Breast epithelium (tissue), 3 donors: ENCODE measurements around the gene NOL3.

Source experiments
- POLR2A ChIP-seq: fragments of 450-650 bp; IDR thresholded peaks from one replicate; pipeline ENCODE4 v1.6.1; 2016; ENCODE audit warnings: antibody characterized with exemption, mild to moderate bottlenecking, moderate library complexity
- POLR2AphosphoS5 ChIP-seq, 3 donors: sonication (generic); formaldehyde crosslinking; IDR thresholded peaks; one replicate each; pipeline ENCODE4 v1.6.1; 2017; ENCODE audit warnings: antibody characterized with exemption in 3 of 3
- TF ChIP-seq, protein P1 (sequence below), 3 donors: fragments of 450-650 bp; IDR thresholded peaks; one replicate each; pipeline ENCODE4 v1.5.1; 2016 to 2017; ENCODE audit warnings: antibody characterized with exemption in 3 of 3, mild to moderate bottlenecking in 3 of 3, moderate library complexity in 3 of 3

DNA sequence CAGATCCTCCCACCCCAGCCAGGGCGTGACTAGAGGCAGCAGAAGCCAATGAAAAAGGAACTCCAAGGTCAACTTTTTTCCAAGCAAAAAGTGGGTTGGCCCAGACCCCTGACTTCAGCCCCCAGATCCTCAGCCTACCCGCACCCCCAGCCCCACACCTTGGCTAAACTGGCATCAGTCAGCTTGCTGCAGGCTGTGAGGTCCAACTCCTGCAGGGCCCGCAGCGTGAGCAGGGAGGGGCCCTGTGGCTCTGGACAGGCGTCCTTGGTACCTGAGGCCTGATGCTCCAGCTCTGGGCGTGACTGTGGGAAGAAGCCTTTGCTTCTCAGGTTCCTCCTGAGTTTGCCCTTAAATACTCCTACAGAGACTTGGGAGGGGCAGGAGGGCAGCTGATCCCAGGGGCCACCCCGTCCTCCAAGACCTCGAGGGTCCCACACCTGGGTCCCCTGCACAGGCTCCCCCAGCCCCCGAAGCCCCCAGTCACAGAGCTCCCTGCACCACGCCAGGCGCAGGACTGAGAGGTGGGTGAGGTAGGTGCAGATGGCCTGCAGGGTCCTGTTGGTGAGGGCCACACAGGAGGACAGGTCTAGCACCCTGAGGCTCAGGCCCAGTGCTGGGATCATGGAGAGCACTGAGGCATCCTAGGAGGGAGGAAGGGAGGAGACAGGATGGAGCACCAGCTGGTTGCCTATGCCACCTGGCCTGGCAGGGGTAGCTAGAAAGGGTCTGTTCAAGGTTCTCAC, 38.0 kb downstream of the NOL3 start:
- TF ChIP-seq POLR2A = no peak
- TF ChIP-seq, protein P1, sequence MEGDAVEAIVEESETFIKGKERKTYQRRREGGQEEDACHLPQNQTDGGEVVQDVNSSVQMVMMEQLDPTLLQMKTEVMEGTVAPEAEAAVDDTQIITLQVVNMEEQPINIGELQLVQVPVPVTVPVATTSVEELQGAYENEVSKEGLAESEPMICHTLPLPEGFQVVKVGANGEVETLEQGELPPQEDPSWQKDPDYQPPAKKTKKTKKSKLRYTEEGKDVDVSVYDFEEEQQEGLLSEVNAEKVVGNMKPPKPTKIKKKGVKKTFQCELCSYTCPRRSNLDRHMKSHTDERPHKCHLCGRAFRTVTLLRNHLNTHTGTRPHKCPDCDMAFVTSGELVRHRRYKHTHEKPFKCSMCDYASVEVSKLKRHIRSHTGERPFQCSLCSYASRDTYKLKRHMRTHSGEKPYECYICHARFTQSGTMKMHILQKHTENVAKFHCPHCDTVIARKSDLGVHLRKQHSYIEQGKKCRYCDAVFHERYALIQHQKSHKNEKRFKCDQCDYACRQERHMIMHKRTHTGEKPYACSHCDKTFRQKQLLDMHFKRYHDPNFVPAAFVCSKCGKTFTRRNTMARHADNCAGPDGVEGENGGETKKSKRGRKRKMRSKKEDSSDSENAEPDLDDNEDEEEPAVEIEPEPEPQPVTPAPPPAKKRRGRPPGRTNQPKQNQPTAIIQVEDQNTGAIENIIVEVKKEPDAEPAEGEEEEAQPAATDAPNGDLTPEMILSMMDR (IDR thresholded peaks at IDR 0.05) = no peak
- TF ChIP-seq POLR2AphosphoS5 (IDR thresholded peaks at IDR 0.05) = no peak
